GM21447 (cell line): ENCODE measurements around the gene ARPP21.

Experiments
- ATAC-seq: cut with Tn5 transposase; IDR thresholded peaks from one replicate; pipeline ENCODE4 v1.9.1; 2021; ENCODE audit not compliant: unreplicated experiment

The ARPP21 gene

DNA sequence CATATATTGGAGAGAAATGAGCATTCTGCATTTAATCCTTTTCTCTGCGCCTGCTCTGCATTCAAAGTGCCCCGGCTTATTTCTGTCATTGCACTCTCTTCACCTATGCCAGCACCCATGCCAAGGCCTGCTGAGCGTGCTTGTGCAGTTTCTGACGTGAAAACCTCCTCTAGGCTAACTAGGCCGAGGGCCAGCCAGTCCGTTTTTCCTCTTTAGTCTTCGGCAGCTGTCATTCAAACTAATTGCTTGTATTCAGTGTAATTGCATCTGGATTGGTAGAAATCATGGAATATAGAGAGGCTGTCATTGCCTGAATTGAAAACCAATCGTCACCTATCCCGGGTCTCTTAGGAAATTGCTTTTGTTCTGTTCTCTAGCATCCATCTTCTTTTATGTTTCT lies 94.0 kb downstream of the ARPP21 start:
- ATAC-seq = no peak

DNA sequence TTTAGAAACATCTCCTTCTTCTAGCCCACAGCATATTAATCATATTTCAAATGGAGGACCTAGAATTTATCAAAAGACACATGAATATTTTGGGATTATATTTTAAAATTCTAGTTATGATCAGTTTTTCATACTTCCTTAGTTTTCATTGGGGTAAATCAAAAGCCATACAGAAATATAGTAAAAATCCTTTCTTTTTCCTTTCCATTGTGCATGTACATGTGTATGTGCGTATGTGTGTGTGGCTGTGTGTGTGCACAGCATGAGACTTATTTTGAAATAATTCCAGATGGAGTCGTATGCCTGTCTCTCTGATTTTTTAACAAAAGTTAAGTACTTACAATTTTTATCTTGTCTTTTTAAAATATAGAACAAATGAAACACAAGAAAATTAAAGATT lies 94.5 kb downstream of the ARPP21 start:
- ATAC-seq = no peak

DNA sequence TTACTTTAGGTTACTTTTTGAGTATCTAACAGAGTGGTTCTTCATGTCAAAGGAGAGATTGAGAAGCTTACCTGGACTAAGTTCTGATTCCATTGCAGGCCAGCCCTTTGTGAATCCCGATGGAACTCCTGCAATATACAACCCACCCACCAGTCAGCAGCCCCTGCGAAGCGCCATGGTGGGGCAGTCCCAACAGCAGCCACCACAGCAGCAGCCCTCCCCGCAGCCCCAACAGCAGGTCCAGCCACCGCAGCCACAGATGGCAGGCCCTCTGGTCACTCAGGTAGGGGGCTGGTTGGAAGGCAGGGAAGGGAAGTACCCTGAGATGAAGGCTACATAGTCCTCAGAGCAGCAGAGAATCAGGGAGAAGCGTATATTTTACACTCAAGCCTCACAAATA lies 97.8 kb downstream of the ARPP21 start:
- no peak for ATAC-seq

- no peak for ATAC-seq
Observed at GRCh38 chr3:35737527-35737926, 98.2 kb downstream of the ARPP21 start.

- no peak for ATAC-seq
Observed at GRCh38 chr3:35737934-35738706, 98.8 kb downstream of the ARPP21 start.

DNA sequence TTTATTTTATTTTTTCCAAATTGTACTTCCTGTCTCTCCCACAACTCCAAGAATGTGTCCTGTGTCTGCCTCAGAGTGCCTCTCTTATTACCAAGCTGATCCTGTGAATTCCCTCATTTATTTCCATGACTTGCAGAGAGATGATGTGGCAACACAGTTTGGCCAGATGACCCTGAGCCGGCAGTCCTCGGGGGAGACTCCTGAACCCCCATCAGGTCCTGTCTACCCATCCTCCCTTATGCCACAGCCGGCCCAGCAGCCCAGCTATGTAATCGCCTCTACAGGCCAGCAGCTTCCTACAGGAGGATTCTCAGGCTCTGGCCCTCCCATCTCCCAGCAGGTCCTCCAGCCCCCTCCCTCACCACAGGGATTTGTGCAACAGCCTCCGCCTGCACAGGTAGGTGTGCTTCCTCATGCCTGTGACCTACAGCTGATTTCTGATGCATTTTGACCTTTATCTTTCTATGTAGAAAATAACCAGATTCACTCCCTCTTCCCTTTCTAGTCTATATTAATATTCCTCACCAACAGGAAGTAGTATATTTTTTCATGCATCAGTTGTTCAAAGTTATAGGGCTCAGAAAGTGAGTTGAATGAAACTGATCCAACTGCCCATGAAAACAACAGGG lies 100.0 kb downstream of the ARPP21 start:
- ATAC-seq = no peak

GRCh38 chr3:35739964-35740527 lies 100.7 kb downstream of the ARPP21 start:
- no peak for ATAC-seq

DNA sequence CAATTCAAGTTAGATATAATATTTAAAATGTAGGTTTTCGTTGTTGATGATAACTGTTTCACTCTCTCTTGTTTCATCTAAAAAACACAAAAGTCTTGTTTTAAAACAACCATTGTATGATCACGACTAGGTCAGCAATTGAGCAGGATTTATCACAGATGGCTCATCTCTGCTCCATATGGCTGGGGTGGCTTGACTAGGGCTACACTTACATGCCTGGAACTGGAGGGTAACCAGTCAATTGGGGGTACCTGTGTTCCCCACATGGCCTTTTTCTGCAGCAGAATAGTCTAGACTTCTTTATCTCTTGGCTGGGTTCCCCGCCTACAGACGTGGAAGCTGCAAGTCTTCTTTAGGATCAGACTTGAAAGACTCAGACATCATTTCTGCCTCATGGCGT lies 103.9 kb downstream of the ARPP21 start:
- no peak for ATAC-seq

GRCh38 chr3:35744419-35744818 lies 105.1 kb downstream of the ARPP21 start:
- ATAC-seq = no peak

GRCh38 chr3:35745351-35745750 lies 106.0 kb downstream of the ARPP21 start:
- ATAC-seq = no peak

DNA sequence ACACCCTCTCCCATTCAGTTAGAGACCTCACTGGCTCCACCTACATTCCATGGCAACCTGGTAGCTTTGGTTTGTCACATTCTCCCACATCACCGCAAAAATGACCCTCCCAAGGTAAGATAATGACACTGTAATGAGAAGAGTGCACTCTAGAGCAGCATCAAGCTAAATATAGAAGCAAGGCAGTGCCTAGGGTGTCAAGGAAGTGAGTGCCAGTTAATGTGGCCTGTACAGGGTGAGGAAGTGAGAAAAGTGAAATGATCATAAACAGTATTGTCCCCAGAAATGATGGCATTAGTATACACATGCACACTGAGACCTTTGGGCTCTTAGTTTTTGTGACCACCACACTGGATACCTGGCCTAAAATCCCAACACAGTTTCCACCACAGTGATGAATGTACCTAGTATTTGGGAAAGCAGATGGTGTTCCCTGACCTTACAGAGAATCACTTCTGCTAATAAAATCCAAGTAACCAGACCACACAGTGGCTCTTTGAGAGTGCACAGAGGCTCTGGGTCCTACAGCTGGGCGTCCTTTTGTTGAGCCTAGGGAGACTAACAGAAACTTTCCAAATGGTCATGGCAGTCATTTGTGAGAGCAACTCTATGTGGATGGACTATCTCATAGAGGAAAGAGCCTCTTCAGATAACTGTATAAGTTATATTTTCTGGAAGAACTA lies 106.6 kb downstream of the ARPP21 start:
- ATAC-seq = no peak

- no peak for ATAC-seq
Observed at GRCh38 chr3:35746492-35746891, 107.2 kb downstream of the ARPP21 start.

GRCh38 chr3:35748144-35748543 lies 108.8 kb downstream of the ARPP21 start:
- ATAC-seq = no peak

DNA sequence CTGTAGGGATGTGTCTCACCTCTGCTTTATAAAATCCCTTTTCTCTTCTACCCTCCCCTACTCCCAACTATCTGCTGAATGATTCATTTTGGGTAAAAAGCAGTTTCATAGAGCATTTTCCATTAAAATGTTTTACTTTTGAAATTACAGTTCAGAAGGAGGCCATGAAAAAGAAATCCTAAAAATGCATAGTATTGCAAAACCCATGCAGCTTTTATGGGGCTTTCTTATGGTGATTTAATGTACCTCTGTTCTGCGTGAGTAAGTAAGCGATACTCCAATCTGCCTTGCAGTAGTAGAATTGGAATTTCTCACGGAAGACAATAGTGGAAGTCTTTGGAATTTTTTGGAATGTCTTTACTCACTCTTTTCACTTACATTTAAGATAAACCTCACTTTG lies 111.9 kb downstream of the ARPP21 start:
- no peak for ATAC-seq

GRCh38 chr3:35757991-35758757 lies 118.8 kb downstream of the ARPP21 start:
- no peak for ATAC-seq

DNA sequence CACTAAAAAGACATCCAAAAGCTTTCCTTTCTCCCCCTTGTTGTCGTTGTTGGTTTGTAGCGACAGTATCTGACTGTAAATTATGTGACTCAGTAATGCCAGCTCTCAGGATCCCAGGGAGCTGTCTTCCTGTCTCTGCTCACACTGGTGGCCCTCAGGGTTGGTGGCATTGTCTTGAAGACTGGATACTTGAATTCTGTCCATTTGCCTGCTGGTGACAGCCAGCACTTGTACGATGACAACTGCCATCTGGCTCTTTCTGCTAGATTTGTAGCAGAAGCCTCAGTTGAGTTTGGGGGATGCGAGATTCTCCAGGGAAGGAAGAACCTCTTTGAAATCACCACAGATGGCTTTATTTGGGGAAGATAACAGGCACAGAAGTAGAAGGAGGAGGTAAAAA lies 120.8 kb downstream of the ARPP21 start:
- ATAC-seq = no peak

DNA sequence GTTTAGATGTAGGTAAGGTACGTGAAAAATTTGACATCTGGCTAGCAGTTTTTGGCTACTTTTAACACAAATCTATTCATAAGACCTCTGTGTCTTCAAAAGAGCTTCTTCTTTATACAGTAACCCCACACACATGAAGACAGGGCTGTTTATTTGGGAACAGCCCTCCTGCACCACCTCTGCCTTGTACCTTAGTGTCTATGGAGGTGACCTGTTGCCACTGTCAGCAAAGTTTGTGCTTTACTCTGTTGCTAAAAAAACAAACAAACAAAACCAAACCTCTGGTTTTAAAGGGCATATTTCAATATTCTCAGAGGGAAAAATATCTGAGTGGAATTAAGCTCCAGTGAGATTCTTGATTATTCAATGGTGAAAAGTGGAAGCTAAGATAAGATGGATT lies 122.0 kb downstream of the ARPP21 start:
- ATAC-seq = no peak

DNA sequence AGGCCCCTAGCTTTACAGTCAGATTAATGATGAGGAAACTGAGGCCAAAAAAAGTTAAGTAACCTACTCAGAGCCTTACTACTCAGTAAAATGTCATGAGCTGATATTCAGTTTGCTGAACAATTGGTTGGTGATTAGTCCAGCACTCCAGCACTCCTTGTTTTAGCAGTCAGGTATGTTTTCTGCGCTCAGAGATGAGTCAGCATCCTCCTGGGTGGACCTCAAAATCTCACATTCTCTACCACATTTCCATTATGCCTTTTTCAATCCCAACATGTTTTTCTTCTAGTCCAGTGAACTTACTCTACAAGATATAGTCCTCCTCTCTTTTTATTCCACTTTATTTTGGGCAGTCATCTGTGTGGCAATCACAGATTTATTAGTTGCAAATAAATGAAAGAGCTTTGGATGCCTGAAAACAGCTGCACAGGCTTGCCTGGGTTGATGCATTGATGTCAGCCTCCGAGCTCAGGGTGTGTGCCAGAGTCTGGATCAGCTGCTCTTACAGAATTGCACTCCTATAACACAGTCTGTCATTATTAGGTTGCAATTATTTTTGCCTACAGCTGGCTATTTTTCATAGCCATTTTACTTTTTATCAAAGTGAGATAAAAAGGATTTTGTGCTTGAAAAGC lies 133.2 kb downstream of the ARPP21 start:
- no peak for ATAC-seq

- no peak for ATAC-seq
Observed at GRCh38 chr3:35773417-35773816, 134.1 kb downstream of the ARPP21 start.

GRCh38 chr3:35776346-35776745 lies 137.0 kb downstream of the ARPP21 start:
- no peak for ATAC-seq

DNA sequence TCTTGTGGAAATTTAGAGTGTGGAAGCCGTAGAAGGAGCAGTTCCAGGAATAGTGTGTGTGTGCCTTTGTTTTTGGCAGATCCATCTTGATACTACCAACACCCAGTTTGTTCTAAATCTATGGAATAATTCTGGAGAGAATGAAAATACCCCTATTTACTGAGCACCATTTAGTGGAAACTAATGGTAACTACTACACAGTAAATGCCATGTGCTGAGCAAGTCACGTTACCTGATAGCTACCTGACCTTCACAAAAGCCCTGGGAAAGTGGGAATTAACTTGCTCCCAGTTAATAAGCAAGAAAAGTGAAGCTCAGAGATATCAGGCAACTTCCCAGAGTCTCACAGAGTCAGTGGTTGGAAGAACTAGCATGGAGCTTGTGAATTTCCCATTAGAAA lies 137.7 kb downstream of the ARPP21 start:
- no peak for ATAC-seq
